Measurements from ENCODE around the gene HMCN1. TPM values are rescaled to one million over a fixed set of nuclear protein-coding genes. Genes with fewer than 3 reads are reported as not detected.

HMCN1 gene
- total and polyA plus RNA-seq, 9 donors: 1.4 to 26.6 (median 3.8) TPM

GRCh38 chr1:185811073-185811709, 77.0 kb downstream of the HMCN1 start:
- TF ChIP-seq, protein P1, sequence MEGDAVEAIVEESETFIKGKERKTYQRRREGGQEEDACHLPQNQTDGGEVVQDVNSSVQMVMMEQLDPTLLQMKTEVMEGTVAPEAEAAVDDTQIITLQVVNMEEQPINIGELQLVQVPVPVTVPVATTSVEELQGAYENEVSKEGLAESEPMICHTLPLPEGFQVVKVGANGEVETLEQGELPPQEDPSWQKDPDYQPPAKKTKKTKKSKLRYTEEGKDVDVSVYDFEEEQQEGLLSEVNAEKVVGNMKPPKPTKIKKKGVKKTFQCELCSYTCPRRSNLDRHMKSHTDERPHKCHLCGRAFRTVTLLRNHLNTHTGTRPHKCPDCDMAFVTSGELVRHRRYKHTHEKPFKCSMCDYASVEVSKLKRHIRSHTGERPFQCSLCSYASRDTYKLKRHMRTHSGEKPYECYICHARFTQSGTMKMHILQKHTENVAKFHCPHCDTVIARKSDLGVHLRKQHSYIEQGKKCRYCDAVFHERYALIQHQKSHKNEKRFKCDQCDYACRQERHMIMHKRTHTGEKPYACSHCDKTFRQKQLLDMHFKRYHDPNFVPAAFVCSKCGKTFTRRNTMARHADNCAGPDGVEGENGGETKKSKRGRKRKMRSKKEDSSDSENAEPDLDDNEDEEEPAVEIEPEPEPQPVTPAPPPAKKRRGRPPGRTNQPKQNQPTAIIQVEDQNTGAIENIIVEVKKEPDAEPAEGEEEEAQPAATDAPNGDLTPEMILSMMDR (IDR thresholded peaks at IDR 0.05): no peak
- TF ChIP-seq POLR2A (IDR thresholded peaks at IDR 0.05) (no peak), EP300 (IDR thresholded peaks at IDR 0.05) (no peak)
- H3K27ac ChIP-seq: no peak overlapping the region
- DNase-seq: no peak
- no peaks in the 10 kb centered on the region for H3K36me3 ChIP-seq
- H3K4me3 ChIP-seq: no peak overlapping the region
- no peaks in the 10 kb centered on the region for H3K4me1 ChIP-seq (ENCODE audit: insufficient read depth)
- H3K27me3 ChIP-seq: no peaks in the 10 kb centered on the region
- WGBS, 3 donors: 75 to 84% (median 82%) methylated on average over 3 of the region's 3 CpGs
- intact Hi-C loops (cut with DNase I): no loop called here
- H3K9me3 ChIP-seq: no peaks in the 10 kb centered on the region

DNA sequence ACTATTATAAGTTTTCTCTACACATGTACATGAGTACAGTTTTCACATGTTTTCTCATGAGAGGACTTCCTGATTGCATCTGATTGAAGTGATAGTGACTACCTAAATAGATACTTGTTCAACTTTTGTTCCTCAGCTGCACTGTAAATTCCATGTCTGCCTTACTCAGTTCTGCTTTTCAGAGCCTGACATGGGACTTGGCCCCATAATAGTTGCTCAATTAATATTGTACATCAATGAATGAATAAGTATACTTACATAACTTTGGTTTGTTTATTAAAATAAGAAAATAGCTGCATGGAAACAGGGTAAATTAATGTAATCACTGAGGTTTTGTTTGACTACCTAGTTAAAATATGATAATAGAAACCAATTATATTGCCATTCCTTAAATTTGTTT, 78.7 kb downstream of the HMCN1 start:
- no peak overlapping the region for H3K27ac ChIP-seq
- no peaks in the 10 kb centered on the region for H3K9me3 ChIP-seq
- intact Hi-C loops (cut with DNase I): no loop called here
- H3K36me3 ChIP-seq: no peaks in the 10 kb centered on the region
- H3K4me3 ChIP-seq: no peak overlapping the region
- no peak for DNase-seq
- TF ChIP-seq POLR2A (IDR thresholded peaks at IDR 0.05): no peak
- no peaks in the 10 kb centered on the region for H3K27me3 ChIP-seq
- no peaks in the 10 kb centered on the region for H3K4me1 ChIP-seq (ENCODE audit: insufficient read depth)

DNA sequence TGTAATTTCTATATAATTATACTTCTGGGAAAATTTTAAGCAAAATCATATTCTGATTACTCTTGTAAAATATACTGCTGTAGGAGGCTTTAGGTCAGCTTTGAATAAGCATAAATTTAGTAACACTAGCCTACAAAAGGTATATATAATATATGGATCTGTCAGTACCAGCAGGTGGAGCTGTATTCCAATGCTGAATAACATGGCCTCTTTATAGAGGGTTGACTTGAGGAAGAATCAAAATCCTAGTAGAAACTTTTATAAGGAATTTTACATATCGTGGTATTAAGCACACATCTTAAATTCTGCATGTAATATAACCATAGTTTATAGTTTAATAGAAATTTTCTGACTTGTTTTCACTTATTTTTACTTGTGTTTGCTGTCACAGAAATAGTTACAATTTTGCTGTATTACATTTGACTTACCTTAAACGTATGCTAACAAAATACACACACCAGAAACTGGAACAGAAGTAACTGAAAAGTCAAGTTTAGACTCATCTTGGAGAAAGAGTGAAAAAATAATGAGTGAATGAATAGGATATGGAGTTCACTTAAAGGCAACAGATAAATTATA, 79.3 kb downstream of the HMCN1 start:
- TF ChIP-seq, protein P1 (IDR thresholded peaks at IDR 0.05): no peak
- TF ChIP-seq POLR2A (IDR thresholded peaks at IDR 0.05) (no peak), EP300 (IDR thresholded peaks at IDR 0.05) (no peak)
- Histone ChIP-seq H3K27ac (no peak overlapping the region), H3K9me3 (no peaks in the 10 kb centered on the region), H3K36me3 (no peaks in the 10 kb centered on the region), H3K4me3 (no peak overlapping the region), H3K27me3 (no peaks in the 10 kb centered on the region), H3K4me1 (ENCODE audit: insufficient read depth) (no peaks in the 10 kb centered on the region)
- 89 to 94% (median 91%) methylated on average over 2 of the region's 2 CpGs for WGBS, 3 donors
- intact Hi-C loops (cut with DNase I): no loop called here
- no peak for DNase-seq

GRCh38 chr1:185816460-185816859, 82.3 kb downstream of the HMCN1 start:
- no peaks in the 10 kb centered on the region for H3K4me1 ChIP-seq (ENCODE audit: insufficient read depth)
- intact Hi-C loops (cut with DNase I): no loop called here
- TF ChIP-seq EP300 (IDR thresholded peaks at IDR 0.05) (no peak), POLR2A (IDR thresholded peaks at IDR 0.05) (no peak)
- TF ChIP-seq, protein P1 (IDR thresholded peaks at IDR 0.05): no peak
- 59 to 71% (median 69%) methylated on average over 1 of the region's 1 CpG for WGBS, 3 donors
- no peaks in the 10 kb centered on the region for H3K36me3 ChIP-seq
- no peak overlapping the region for H3K27ac ChIP-seq
- no peak overlapping the region for H3K4me3 ChIP-seq
- H3K9me3 ChIP-seq: no peaks in the 10 kb centered on the region
- DNase-seq: no peak
- no peaks in the 10 kb centered on the region for H3K27me3 ChIP-seq

DNA sequence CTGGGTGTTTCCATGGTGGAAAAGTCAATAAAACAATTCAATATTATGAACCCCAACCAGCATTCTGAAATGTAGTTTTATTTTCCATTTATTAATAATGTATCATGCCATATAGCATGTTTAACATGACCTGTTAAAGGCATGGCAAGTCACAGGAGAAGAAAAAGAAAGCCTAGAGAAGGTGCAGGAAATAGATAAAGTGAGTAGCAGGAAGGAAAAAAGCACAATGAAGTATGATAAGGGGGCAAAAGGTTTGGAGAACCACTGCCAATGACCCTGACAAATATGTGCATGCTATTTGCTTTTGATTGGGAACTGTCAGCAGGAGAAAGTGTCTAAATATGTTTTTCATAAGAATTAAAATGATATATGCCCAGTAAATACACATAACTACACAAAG, 85.6 kb downstream of the HMCN1 start:
- no peak overlapping the region for H3K27ac ChIP-seq
- H3K9me3 ChIP-seq: no peaks in the 10 kb centered on the region
- no peak for DNase-seq
- H3K4me1 ChIP-seq (ENCODE audit: insufficient read depth): no peaks in the 10 kb centered on the region
- intact Hi-C loops (cut with DNase I): no loop called here
- H3K4me3 ChIP-seq: no peak overlapping the region
- no peak for TF ChIP-seq EP300 (IDR thresholded peaks at IDR 0.05)
- no peak for TF ChIP-seq POLR2A (IDR thresholded peaks at IDR 0.05)
- H3K27me3 ChIP-seq: no peaks in the 10 kb centered on the region
- no peaks in the 10 kb centered on the region for H3K36me3 ChIP-seq
